Skeletal muscle satellite cell (primary cell): ENCODE measurements around the gene PUS1.

Experiments
- H3K27me3 ChIP-seq: 2 replicates; pipeline ENCODE4 v1.7.0; 2013; ENCODE audit warnings: low read length; ENCODE audit not compliant: control insufficient read depth, insufficient read depth
- H3K36me3 ChIP-seq: 2 replicates; pipeline ENCODE4 v1.7.0; 2013; ENCODE audit warnings: mild to moderate bottlenecking, control low read depth, low read length; ENCODE audit not compliant: insufficient read depth
- H3K4me1 ChIP-seq: 2 replicates; pipeline ENCODE4 v1.7.0; 2013; ENCODE audit warnings: low read length; ENCODE audit not compliant: control insufficient read depth, insufficient read depth
- H3K4me2 ChIP-seq: 2 replicates; pipeline ENCODE4 v1.7.0; 2013; ENCODE audit warnings: mild to moderate bottlenecking, low read length
- H3K4me3 ChIP-seq: 2 replicates; pipeline ENCODE4 v1.7.0; 2013; ENCODE audit warnings: low read length
- H3K9ac ChIP-seq: 2 replicates; pipeline ENCODE4 v1.7.0; 2013; ENCODE audit warnings: mild to moderate bottlenecking, low read depth, low read length, moderate library complexity
- H3K9me3 ChIP-seq: replicated peaks from 2 replicates; pipeline ENCODE4 v1.7.0; 2013; ENCODE audit warnings: mild to moderate bottlenecking, control low read depth, low read length

Gene PUS1

GRCh38 chr12:131895640-131896079 lies 33.4 kb upstream of the PUS1 start:
- Histone ChIP-seq H3K4me2 (peak overlapping the region; percentile 97), H3K36me3 (no peaks in the 10 kb centered on the region), H3K9me3 (no peaks in the 10 kb centered on the region), H3K4me1 (peaks cover 20% of the 10 kb centered on the region), H3K27me3 (no peaks in the 10 kb centered on the region), H3K4me3 (peak overlapping the region; percentile 74), H3K9ac (peak overlapping the region; percentile 82)

GRCh38 chr12:131896080-131896810 lies 32.8 kb upstream of the PUS1 start:
- no peaks in the 10 kb centered on the region for H3K36me3 ChIP-seq
- H3K4me3 ChIP-seq = peak overlapping the region; percentile 74
- H3K9ac ChIP-seq = peak overlapping the region; percentile 82
- no peaks in the 10 kb centered on the region for H3K27me3 ChIP-seq
- H3K4me2 ChIP-seq = peak overlapping the region; percentile 97
- peaks cover 20% of the 10 kb centered on the region for H3K4me1 ChIP-seq
- H3K9me3 ChIP-seq = no peaks in the 10 kb centered on the region

DNA sequence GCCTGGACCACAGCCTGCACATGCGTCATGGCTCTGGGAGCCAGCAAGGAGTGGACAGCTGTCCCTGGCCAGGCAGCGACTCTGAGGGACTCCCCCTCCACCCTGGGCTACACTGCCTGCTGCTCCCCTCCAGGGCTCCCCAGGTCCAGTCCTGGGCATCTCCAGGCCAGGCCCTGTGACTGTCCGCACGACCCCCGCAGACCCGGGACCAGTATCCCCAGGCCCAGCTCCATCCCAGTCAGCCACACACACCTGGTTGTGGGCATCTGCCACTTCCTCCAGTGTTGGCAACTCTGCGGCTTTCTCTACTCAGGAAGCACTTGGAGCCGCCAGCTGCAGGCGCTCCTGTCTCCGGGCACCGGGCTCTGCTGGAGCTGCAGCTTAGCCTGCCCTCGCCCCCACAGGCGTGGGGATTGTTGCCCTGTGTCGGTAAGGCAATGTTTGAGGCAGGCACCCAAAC lies 32.2 kb upstream of the PUS1 start:
- Histone ChIP-seq H3K27me3 (no peaks in the 10 kb centered on the region), H3K4me3 (peak overlapping the region; percentile 74), H3K4me2 (peak overlapping the region; percentile 97), H3K4me1 (peaks cover 20% of the 10 kb centered on the region), H3K9ac (peak overlapping the region; percentile 82), H3K9me3 (no peaks in the 10 kb centered on the region), H3K36me3 (no peaks in the 10 kb centered on the region)

DNA sequence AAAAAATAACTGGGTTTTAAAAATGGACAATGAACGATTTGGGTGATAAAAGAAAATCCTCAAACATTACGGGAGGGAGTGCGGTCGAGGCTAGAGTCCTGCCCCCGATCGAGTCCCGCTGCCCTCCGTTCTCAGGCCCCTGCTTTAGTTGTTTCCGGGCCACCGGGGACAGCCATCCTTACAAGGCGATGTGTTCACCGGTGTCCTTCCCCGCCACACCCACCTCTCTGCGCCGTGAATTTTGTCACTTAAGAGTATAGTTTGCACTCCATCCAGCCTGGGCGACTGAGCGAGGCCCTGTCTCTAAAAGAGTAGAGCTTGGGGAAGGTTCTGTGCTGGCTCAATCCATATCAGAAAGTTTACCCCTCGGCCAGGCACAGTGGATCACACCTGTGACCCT lies 31.8 kb upstream of the PUS1 start:
- H3K36me3 ChIP-seq = no peaks in the 10 kb centered on the region
- peak overlapping the region; percentile 97 for H3K4me2 ChIP-seq
- H3K9me3 ChIP-seq = no peaks in the 10 kb centered on the region
- H3K4me1 ChIP-seq = peaks cover 20% of the 10 kb centered on the region
- H3K4me3 ChIP-seq = no peak overlapping the region
- no peaks in the 10 kb centered on the region for H3K27me3 ChIP-seq
- peak overlapping the region; percentile 82 for H3K9ac ChIP-seq

DNA sequence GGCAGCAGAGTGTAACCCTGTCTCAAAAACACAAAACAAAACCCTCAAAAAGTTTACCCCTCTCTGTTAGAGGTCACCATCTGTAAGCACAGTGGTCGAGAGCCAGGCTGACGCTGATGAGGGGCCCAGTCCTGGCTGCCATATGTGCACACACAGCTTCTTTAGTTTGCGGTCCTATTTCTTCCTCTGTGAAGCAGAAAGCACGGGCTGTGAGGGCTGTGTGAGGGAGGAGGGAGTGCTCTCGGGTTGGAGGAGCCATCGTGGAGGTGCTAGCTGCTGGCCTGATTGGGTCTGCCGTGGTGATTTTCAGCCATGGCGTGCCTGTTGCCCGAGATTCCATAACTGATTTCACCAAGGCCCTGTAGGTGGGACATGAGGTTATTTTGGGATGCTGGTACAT lies 31.2 kb upstream of the PUS1 start:
- Histone ChIP-seq H3K4me3 (no peak overlapping the region), H3K4me1 (peaks cover 20% of the 10 kb centered on the region)

GRCh38 chr12:131900397-131900796 lies 28.7 kb upstream of the PUS1 start:
- Histone ChIP-seq H3K4me2 (no peak overlapping the region), H3K4me1 (peaks cover 17% of the 10 kb centered on the region), H3K27me3 (no peaks in the 10 kb centered on the region), H3K9me3 (no peaks in the 10 kb centered on the region), H3K9ac (no peak overlapping the region), H3K4me3 (no peak overlapping the region), H3K36me3 (no peaks in the 10 kb centered on the region)

More for the DNA sequence above, 31.2 kb upstream of the PUS1 start:
- H3K4me2 ChIP-seq = no peak overlapping the region
- H3K27me3 ChIP-seq = no peaks in the 10 kb centered on the region
- H3K36me3 ChIP-seq = no peaks in the 10 kb centered on the region
- H3K9ac ChIP-seq = no peak overlapping the region
- H3K9me3 ChIP-seq = no peaks in the 10 kb centered on the region

GRCh38 chr12:131901431-131902331 lies 27.4 kb upstream of the PUS1 start:
- no peaks in the 10 kb centered on the region for H3K27me3 ChIP-seq
- no peak overlapping the region for H3K9ac ChIP-seq
- H3K36me3 ChIP-seq = no peaks in the 10 kb centered on the region
- H3K4me1 ChIP-seq = peaks cover 5% of the 10 kb centered on the region
- H3K4me3 ChIP-seq = no peak overlapping the region
- no peaks in the 10 kb centered on the region for H3K9me3 ChIP-seq
- no peak overlapping the region for H3K4me2 ChIP-seq

DNA sequence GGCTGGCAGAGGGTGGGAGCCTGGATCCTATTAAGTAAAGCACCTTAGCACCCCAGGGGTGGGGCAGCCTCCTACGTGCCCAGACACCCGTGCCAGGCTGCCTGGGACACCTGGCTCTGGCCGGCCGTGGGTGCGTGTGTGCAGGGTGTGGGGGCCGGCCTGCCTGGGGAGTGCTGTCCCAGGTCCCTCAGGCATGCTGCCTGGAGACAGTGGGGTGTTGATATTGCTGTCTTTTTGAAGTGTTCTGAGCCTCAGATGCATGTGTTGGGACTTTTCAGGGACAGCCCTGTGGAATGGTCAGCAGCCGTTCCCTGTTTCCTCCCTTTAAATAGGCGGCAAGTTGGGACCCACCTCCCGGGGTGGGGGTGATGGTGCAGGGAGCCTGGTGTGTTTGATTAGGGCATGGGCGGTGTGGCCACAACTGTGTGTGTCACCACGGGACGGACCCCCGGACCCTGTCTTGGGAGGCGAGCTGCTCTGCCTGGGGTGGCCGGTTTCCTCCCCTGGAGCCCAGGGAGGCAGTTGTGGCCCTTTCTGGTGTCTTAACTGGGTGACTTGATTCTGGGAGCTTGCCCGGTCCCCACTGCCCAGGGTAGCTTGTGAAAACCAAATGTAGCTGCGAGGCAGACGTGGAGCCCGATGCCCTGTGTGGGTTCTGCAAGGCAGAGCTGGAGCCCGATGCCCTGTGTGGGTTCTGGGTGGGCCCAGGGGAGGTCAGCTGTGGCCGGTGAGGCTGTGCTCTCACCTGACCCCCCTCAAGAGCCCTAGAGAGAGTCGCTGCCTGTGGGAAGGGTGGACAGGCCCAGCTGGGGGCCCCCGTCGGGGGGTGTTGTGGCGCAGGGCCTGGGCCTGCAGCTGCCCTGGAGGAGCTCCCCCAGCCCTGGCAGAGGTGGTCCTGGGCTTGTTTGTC lies 26.5 kb upstream of the PUS1 start:
- H3K27me3 ChIP-seq = no peaks in the 10 kb centered on the region
- no peaks in the 10 kb centered on the region for H3K36me3 ChIP-seq
- H3K9me3 ChIP-seq = no peaks in the 10 kb centered on the region
- H3K9ac ChIP-seq = no peak overlapping the region
- H3K4me1 ChIP-seq = no peaks in the 10 kb centered on the region
- H3K4me3 ChIP-seq = no peak overlapping the region
- H3K4me2 ChIP-seq = no peak overlapping the region

DNA sequence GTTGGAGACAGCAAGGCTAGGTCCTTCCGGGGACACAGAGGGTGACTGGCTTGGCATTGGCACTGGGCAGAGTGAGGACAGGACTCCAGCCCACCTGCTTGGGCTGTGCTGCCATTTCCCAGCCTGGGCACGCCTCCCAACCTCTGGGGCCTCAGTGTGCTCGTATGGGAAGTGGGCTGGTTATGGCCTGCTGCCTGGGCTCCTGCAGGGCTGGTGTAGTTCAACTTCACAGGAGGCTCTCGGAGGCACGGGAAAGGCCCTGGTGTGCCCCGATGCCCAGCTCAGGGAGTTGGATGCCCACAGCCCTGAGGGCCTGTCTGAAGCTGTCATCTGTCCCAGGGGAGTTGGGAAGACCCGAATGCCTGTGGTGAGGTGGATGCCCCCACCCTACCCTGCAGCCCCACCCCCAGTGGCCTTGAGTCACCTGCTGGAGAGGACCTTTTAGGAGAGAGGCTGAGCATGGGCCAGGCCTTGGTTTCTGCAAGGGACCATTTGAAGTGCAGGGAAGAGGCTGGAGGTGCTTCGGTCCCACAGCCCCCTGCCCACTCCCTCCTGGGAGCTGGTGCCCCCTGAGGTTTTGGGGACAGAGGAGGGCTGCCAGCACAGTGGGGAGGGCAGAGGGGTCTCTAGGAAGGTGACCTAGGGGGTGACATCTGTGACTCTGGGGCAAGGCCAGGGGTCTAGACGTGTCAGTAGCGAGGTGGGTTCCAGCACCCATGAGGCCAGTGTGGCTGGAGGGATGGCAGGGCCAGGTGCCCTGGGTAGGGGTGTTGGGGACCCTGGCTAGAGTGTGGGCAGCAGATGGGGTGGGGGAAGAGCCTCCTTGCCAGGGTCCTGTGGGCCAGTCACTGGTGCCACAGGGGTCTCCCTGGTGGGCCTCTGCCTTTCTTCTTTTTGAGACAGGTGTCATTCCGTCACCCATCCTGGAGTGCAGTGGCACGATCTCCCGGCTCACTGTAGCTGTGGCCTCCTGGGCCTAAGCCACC lies 25.5 kb upstream of the PUS1 start:
- Histone ChIP-seq H3K9me3 (no peaks in the 10 kb centered on the region), H3K27me3 (no peaks in the 10 kb centered on the region), H3K9ac (no peak overlapping the region)

DNA sequence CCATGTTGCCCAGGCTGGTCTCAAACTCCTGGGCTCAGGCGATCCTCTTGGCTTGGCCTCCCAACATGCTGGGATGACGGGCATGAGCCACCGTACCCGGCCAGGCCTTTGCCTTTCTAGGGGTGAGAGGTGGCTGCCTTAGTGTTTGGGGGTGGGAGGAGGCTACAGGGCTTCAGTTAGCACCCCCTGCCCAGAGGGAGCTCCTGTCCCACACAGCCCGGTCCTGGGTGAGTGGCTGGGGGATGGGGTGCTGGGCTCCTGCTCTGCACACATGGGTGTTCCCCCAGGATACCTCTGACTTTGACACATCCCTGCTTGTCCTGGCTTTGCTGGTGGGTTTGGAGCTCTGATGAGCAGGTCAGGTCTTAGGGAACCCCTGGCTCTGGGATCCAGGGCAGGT lies 24.7 kb upstream of the PUS1 start:
- H3K36me3 ChIP-seq = peaks cover 5% of the 10 kb centered on the region
- H3K4me2 ChIP-seq = no peak overlapping the region
- H3K4me3 ChIP-seq = no peak overlapping the region
- H3K27me3 ChIP-seq = no peaks in the 10 kb centered on the region
- no peaks in the 10 kb centered on the region for H3K9me3 ChIP-seq
- no peak overlapping the region for H3K9ac ChIP-seq
- no peaks in the 10 kb centered on the region for H3K4me1 ChIP-seq

More for the DNA sequence above, 25.5 kb upstream of the PUS1 start:
- H3K4me3 ChIP-seq = no peak overlapping the region
- no peaks in the 10 kb centered on the region for H3K36me3 ChIP-seq
- H3K4me2 ChIP-seq = no peak overlapping the region
- no peaks in the 10 kb centered on the region for H3K4me1 ChIP-seq
